Loucy (cell line): Measurements from ENCODE around the gene BPIFB4.

Experiments used
- H2AFZ ChIP-seq: fragments of 200-600 bp; sonication (generic); 2 replicates; pipeline ENCODE4 v1.6.0; 2016; ENCODE audit warnings: antibody characterized with exemption, mild to moderate bottlenecking, low read length, moderate library complexity
- H3F3A ChIP-seq: fragments of 200-600 bp; 2 replicates; pipeline ENCODE4 v1.6.0; 2016; ENCODE audit warnings: antibody characterized with exemption, low read depth, mild to moderate bottlenecking
- H3K27me3 ChIP-seq: fragments of 200-600 bp; sonication (generic); 2 replicates; pipeline ENCODE4 v1.6.1; 2014; ENCODE audit warnings: low read length, mild to moderate bottlenecking; ENCODE audit not compliant: insufficient read depth, poor library complexity, severe bottlenecking
- H3K36me3 ChIP-seq: fragments of 200-600 bp; sonication (generic); 2 replicates; pipeline ENCODE4 v1.6.1; 2016; ENCODE audit warnings: low read length; ENCODE audit not compliant: insufficient read depth
- H3K4me1 ChIP-seq: fragments of 200-600 bp; sonication (generic); 2 replicates; pipeline ENCODE4 v1.5.1; 2014; ENCODE audit warnings: low read length, mild to moderate bottlenecking; ENCODE audit not compliant: insufficient read depth, poor library complexity, severe bottlenecking
- H3K4me2 ChIP-seq: fragments of 200-600 bp; sonication (generic); 2 replicates; pipeline ENCODE4 v1.6.0; 2014; ENCODE audit warnings: antibody characterized with exemption, low read length, low read depth, mild to moderate bottlenecking; ENCODE audit not compliant: poor library complexity, severe bottlenecking
- H3K4me3 ChIP-seq: fragments of 200-600 bp; sonication (generic); 2 replicates; pipeline ENCODE4 v1.5.1; 2014; ENCODE audit warnings: low read length, mild to moderate bottlenecking, mixed read lengths; ENCODE audit not compliant: poor library complexity, severe bottlenecking
- H3K79me2 ChIP-seq: fragments of 200-600 bp; sonication (generic); 2 replicates; pipeline ENCODE4 v1.6.1; 2014; ENCODE audit warnings: low read length; ENCODE audit not compliant: insufficient read depth
- H3K9ac ChIP-seq: fragments of 200-600 bp; sonication (generic); 2 replicates; pipeline ENCODE4 v1.6.0; 2014; ENCODE audit warnings: mild to moderate bottlenecking, low read depth, low read length, moderate library complexity; ENCODE audit not compliant: poor library complexity, severe bottlenecking
- H3K9me2 ChIP-seq: fragments of 200-600 bp; sonication (generic); replicated peaks from 2 replicates; pipeline ENCODE4 v1.6.1; 2016; ENCODE audit warnings: low read depth, low read length, mixed read lengths
- H3K9me3 ChIP-seq: fragments of 200-600 bp; sonication (generic); 2 replicates; pipeline ENCODE4 v1.6.1; 2014; ENCODE audit warnings: mild to moderate bottlenecking, antibody characterized with exemption, low read length, low read depth; ENCODE audit not compliant: insufficient read depth
- H4K20me1 ChIP-seq: fragments of 200-600 bp; sonication (generic); 2 replicates; pipeline ENCODE4 v1.6.0; 2014; ENCODE audit warnings: antibody characterized with exemption, low read length, mild to moderate bottlenecking; ENCODE audit not compliant: insufficient read depth, poor library complexity, severe bottlenecking
- EZH2phosphoT487 ChIP-seq: fragments of 200-600 bp; IDR thresholded peaks from 2 replicates; pipeline ENCODE4 v1.6.1; 2018; ENCODE audit warnings: antibody characterized with exemption, mild to moderate bottlenecking, moderate library complexity, borderline replicate concordance
- TF ChIP-seq, protein P1 (sequence below): fragments of 200-600 bp; sonication (generic); conservative IDR thresholded peaks from 2 replicates; pipeline ENCODE4 v1.5.1; 2014; ENCODE audit warnings: mild to moderate bottlenecking, antibody characterized with exemption, low read length

Gene BPIFB4

DNA sequence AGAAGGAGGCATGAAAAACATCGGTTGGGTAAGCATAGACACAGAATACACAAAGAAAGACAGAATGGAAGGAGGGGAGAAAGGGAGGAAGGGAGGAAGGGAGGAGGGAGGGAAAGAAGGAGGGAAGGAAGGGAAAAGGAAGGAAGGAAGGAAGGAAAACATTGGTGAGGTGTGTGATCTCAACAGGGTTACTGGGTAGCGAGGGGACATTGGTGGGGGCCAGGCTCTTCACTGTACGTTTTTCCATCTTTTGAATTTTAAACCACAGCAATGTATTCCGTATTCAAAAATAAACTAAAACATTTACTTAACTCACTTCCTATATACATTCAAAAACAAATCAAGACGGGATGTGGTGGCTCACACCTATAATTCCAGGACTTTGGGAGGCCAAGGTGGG lies 67.9 kb downstream of the BPIFB4 start:
- H2AFZ ChIP-seq, result no peak overlapping the region
- no peaks in the 10 kb centered on the region for H3F3A ChIP-seq
- H3K9me2 ChIP-seq, result no peaks in the 10 kb centered on the region
- H3K9ac ChIP-seq, result no peak overlapping the region
- H3K36me3 ChIP-seq, result no peaks in the 10 kb centered on the region
- no peaks in the 10 kb centered on the region for H3K4me1 ChIP-seq
- H3K9me3 ChIP-seq, result no peaks in the 10 kb centered on the region
- no peaks in the 10 kb centered on the region for H3K27me3 ChIP-seq
- H3K79me2 ChIP-seq, result no peaks in the 10 kb centered on the region
- H4K20me1 ChIP-seq, result no peaks in the 10 kb centered on the region
- H3K4me3 ChIP-seq, result no peak overlapping the region
- TF ChIP-seq, protein P1, sequence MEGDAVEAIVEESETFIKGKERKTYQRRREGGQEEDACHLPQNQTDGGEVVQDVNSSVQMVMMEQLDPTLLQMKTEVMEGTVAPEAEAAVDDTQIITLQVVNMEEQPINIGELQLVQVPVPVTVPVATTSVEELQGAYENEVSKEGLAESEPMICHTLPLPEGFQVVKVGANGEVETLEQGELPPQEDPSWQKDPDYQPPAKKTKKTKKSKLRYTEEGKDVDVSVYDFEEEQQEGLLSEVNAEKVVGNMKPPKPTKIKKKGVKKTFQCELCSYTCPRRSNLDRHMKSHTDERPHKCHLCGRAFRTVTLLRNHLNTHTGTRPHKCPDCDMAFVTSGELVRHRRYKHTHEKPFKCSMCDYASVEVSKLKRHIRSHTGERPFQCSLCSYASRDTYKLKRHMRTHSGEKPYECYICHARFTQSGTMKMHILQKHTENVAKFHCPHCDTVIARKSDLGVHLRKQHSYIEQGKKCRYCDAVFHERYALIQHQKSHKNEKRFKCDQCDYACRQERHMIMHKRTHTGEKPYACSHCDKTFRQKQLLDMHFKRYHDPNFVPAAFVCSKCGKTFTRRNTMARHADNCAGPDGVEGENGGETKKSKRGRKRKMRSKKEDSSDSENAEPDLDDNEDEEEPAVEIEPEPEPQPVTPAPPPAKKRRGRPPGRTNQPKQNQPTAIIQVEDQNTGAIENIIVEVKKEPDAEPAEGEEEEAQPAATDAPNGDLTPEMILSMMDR, result no peak
- TF ChIP-seq EZH2phosphoT487, result no peak
- H3K4me2 ChIP-seq, result no peak overlapping the region

DNA sequence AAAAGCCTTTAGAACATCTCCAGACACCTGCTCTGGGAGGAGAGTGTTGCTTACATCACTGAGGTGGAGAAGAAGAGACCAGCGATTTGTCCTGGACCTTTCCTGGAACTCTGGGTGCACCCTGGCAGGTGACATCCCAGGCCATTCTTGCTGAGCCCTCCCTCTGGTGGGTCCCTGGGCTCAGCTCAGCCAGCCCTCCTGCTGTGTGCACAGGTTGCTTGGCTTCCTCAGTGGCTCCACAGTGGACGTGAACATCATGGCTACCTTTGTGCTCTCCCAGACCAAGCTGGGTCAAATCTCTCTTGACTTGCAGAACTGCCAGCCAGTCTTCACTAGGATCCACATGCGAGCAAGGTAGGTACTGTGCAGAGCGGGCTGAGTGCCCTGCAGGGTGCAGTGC lies 68.6 kb downstream of the BPIFB4 start:
- Histone ChIP-seq H2AFZ (no peak overlapping the region), H3K4me2 (no peak overlapping the region), H3K4me1 (no peaks in the 10 kb centered on the region), H3K27me3 (no peaks in the 10 kb centered on the region), H3K79me2 (no peaks in the 10 kb centered on the region), H3K9ac (no peak overlapping the region), H4K20me1 (no peaks in the 10 kb centered on the region), H3K9me2 (no peaks in the 10 kb centered on the region), H3F3A (no peaks in the 10 kb centered on the region), H3K4me3 (no peak overlapping the region), H3K36me3 (no peaks in the 10 kb centered on the region), H3K9me3 (no peaks in the 10 kb centered on the region)
- TF ChIP-seq, protein P1, result no peak
- no peak for TF ChIP-seq EZH2phosphoT487

DNA sequence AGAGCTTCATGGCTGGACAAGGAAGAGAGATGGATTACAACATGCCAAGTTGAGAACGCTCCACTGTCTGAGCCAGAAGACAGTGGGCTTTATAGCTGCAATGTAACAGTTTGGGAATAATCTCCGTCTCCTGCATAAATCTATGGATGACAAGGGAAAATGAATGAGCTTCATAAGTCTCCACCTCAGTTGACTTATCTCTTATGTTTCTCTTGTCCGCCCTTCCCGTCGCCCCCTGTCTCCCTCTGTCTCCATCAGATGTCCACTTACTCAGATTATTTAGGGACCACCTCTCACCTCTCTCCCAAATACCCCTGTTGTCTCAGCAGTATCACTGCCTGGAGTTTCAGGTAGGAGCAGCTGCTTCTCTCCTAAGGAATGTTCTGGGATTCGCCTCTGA lies 74.8 kb downstream of the BPIFB4 start:
- H4K20me1 ChIP-seq, result no peaks in the 10 kb centered on the region
- H3K4me1 ChIP-seq, result no peaks in the 10 kb centered on the region
- H3K27me3 ChIP-seq, result no peaks in the 10 kb centered on the region
- H2AFZ ChIP-seq, result no peak overlapping the region
- no peaks in the 10 kb centered on the region for H3K9me3 ChIP-seq
- no peak overlapping the region for H3K4me3 ChIP-seq
- no peaks in the 10 kb centered on the region for H3F3A ChIP-seq
- H3K4me2 ChIP-seq, result no peak overlapping the region
- TF ChIP-seq, protein P1, result no peak
- no peak for TF ChIP-seq EZH2phosphoT487
- no peak overlapping the region for H3K9ac ChIP-seq
- H3K79me2 ChIP-seq, result no peaks in the 10 kb centered on the region
- H3K36me3 ChIP-seq, result no peaks in the 10 kb centered on the region
- H3K9me2 ChIP-seq, result no peaks in the 10 kb centered on the region
